K562 (cell line): ENCODE results near the gene YARS1. TPM values are rescaled to one million over a fixed set of nuclear protein-coding genes. Genes with fewer than 3 reads are reported as not detected.

Source experiments
- ATF6 ChIP-seq: sonication (generic); formaldehyde crosslinking; IDR thresholded peaks from 2 replicates; pipeline ENCODE4 v1.4.0; 2020; ENCODE audit warnings: mild to moderate bottlenecking, missing genetic modification reagents
- CREB5 ChIP-seq: fragments of 250-450 bp; sonication (Bioruptor Pico); IDR thresholded peaks from 2 replicates; pipeline ENCODE4 v1.5.0; 2020; ENCODE audit warnings: mild to moderate bottlenecking
- CSDE1 ChIP-seq, 2 experiments: fragments of 450-650 bp; IDR thresholded peaks; 2 replicates each; pipeline ENCODE4 v1.6.1; 2016; ENCODE audit warnings: mild to moderate bottlenecking in 1 of 2
- CTCFL ChIP-seq: IDR thresholded peaks from 2 replicates; pipeline ENCODE4 v1.6.1; 2011; ENCODE audit warnings: borderline replicate concordance, low read depth, mild to moderate bottlenecking, moderate library complexity, low read length; ENCODE audit not compliant: insufficient read depth, poor library complexity, severe bottlenecking
- CXXC5 ChIP-seq: fragments of 250-450 bp; sonication (Bioruptor Pico); IDR thresholded peaks from 2 replicates; pipeline ENCODE4 v1.8.0; 2022; ENCODE audit warnings: inconsistent platforms, mild to moderate bottlenecking, moderate library complexity
- FOXK2 ChIP-seq, 2 experiments: fragments of 450-650 bp; IDR thresholded peaks in 1 of 2; conservative IDR thresholded peaks in 1 of 2; 2 replicates each; pipeline ENCODE4 v1.6.1; 2016; ENCODE audit warnings: low read depth in 2 of 2, mild to moderate bottlenecking in 1 of 2
- MAX ChIP-seq: sonication (generic); formaldehyde crosslinking; IDR thresholded peaks from 2 replicates; pipeline ENCODE4 v1.9.0; 2022; ENCODE audit warnings: mild to moderate bottlenecking, missing genetic modification reagents
- MITF ChIP-seq: IDR thresholded peaks from 2 replicates; pipeline ENCODE4 v1.6.1; 2014; ENCODE audit warnings: antibody characterized with exemption
- PHF8 ChIP-seq: fragments of 200-600 bp; sonication (generic); IDR thresholded peaks from 2 replicates; pipeline ENCODE4 v1.6.1; 2012; ENCODE audit warnings: mixed run types, mild to moderate bottlenecking, inconsistent platforms, low read length, moderate library complexity, borderline replicate concordance
- SAP30 ChIP-seq: fragments of 200-600 bp; sonication (generic); IDR thresholded peaks from 2 replicates; pipeline ENCODE4 v1.6.1; 2012; ENCODE audit warnings: borderline replicate concordance, low read depth, mild to moderate bottlenecking, moderate library complexity, low read length, control low read depth, inconsistent platforms; ENCODE audit not compliant: insufficient read depth, poor library complexity, severe bottlenecking
- SMC3 ChIP-seq: conservative IDR thresholded peaks from 2 replicates; pipeline ENCODE4 v1.6.1; 2011; ENCODE audit warnings: low read depth, low read length, improper control_type of control experiment; ENCODE audit not compliant: insufficient read depth
- TFAP4 ChIP-seq: sonication (generic); formaldehyde crosslinking; IDR thresholded peaks from 2 replicates; pipeline ENCODE4 v1.8.0; 2022; ENCODE audit warnings: missing genetic modification reagents, mild to moderate bottlenecking, moderate library complexity, borderline replicate concordance
- polyA plus RNA-seq, 8 experiments: library from polyadenylated mRNA; depleted of rRNA in 4 of 8; stranded (reverse) in 5 of 8; unstranded in 3 of 8; fragments of >200 nt; fragmentation: Nextera tagmentation in 2 of 8; fragmentation: Illumina TruSeq in 1 of 8; extraction: Ambion mirVana in 2 of 8; extraction: Trizol in 1 of 8; gene quantifications; 2 replicates each; pipeline versions ENCODE4 v1.2.1 to v1.2.3, GENCODE V29; 2011 to 2014; ENCODE audit warnings: inconsistent platforms in 1 of 8, missing spikeins in 1 of 8
- total RNA-seq, 7 experiments: library from RNA; depleted of rRNA in 6 of 7; stranded (reverse); fragments of >200 nt in 6 of 7; fragmentation: Illumina TruSeq in 2 of 7; extraction: Trizol in 2 of 7; gene quantifications; 2 replicates each; pipeline versions ENCODE4 v1.2.1 to v1.2.3, GENCODE V29; 2011 to 2021; ENCODE audit warnings: low replicate concordance in 1 of 7

Gene YARS1
- total and polyA plus RNA-seq, 9 of the 15 experiments (the other 6 are each of a cell fraction or from before 2014, with no cell fraction given), result 66.2 to 336 (median 201) TPM

- TF ChIP-seq PHF8, result peak; percentile 62; the same call in 1 of the 2 replicates
- peak; percentile 63 to 64; a peak in 2 of 4 replicates for TF ChIP-seq FOXK2 (conservative IDR thresholded peaks at IDR 0.05 in 1 of 2, IDR thresholded peaks at IDR 0.05 in 1 of 2; ENCODE audit: low read depth in 2 of 2)
- 0 out of 2 replicates have a peak, but pooled peaks have one; percentile 12 for TF ChIP-seq MITF
- peak; percentile 16 for TF ChIP-seq CTCFL
- TF ChIP-seq CXXC5 (CRISPR knock-in tag), result peak; percentile 72
- TF ChIP-seq ATF6 (CRISPR knock-in tag), result no peak
- peak; percentile 52 for TF ChIP-seq MAX
- no peak for TF ChIP-seq CSDE1 (IDR thresholded peaks at IDR 0.05)
- no peak for TF ChIP-seq CREB5 (CRISPR knock-in tag)
- TF ChIP-seq SAP30, result peak; percentile 19
- TF ChIP-seq SMC3, result no peak
- TF ChIP-seq TFAP4 (CRISPR knock-in tag), result peak; percentile 57; the same call in 1 of the 2 replicates
Measured at GRCh38 chr1:32753532-32754316, 63.4 kb downstream of the YARS1 start (continued).
